GM12874 (cell line): ENCODE measurements around the gene NEDD4L.

Source experiments
- CTCF ChIP-seq: IDR thresholded peaks from 2 replicates; pipeline ENCODE4 v1.5.1; 2011; ENCODE audit warnings: low read depth, mild to moderate bottlenecking, control low read depth, low read length, moderate library complexity; ENCODE audit not compliant: insufficient read depth

NEDD4L gene

DNA sequence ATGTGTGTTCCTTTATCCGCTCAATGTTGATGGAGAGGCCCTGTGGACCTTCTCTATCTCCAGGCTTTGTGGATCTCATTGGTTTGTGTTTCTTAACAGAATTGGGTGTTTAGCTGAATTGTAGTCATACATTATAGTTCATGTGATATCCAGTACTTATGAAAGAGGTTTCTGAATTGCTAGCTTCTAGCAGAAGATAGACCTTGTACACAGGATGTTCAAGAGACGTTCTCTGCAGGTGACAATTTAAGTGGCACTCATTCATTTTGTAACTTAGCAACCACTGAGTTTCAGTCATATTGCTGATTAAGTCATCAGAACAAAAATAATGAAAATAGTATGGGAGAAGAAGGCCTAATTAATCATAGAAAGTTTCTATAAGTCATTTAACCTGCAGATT, 305.6 kb downstream of the NEDD4L start:
- no peak for TF ChIP-seq CTCF

DNA sequence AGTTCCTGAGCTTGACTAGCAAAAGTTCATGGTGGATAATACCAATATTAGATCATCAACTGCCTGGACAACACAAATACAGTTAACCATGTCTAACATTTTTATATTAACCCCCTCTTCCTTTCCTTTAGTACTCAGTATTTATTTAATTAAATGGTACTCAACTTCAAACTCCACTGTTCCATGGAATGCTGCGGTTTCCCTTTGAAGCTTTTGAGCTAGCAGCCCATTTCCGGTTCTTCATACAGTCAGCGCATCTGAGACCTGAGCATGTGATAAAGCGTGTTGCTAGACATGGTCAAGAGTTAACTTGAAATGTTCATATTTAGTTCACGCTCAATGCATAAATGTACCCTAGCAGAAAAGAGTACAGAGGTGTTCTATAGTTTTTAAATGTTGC, 306.5 kb downstream of the NEDD4L start:
- TF ChIP-seq CTCF, result no peak

- TF ChIP-seq CTCF, result no peak
These were observed 307.8 kb downstream of the NEDD4L start for GRCh38 chr18:58351776-58352175.

GRCh38 chr18:58353581-58353980, 309.6 kb downstream of the NEDD4L start:
- no peak for TF ChIP-seq CTCF

DNA sequence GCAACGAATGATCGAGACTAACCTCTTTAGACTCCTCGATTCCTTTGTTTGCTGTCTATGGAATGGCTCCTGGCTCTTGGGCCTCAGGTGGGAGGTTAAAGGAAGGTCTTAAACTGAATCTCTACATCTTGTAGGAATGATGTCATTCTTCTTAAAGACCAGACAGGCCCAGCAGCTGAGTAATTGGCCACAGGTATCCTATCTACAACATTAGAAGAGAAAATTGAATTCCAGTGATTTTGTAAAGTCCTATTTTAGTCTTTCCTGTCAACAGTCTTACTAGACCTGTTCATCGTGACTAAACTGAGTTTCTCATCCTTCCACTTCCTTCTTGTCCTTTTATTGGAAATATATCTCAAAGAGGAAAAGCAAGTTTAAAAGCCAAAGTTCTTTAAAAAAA, 310.0 kb downstream of the NEDD4L start:
- no peak for TF ChIP-seq CTCF

DNA sequence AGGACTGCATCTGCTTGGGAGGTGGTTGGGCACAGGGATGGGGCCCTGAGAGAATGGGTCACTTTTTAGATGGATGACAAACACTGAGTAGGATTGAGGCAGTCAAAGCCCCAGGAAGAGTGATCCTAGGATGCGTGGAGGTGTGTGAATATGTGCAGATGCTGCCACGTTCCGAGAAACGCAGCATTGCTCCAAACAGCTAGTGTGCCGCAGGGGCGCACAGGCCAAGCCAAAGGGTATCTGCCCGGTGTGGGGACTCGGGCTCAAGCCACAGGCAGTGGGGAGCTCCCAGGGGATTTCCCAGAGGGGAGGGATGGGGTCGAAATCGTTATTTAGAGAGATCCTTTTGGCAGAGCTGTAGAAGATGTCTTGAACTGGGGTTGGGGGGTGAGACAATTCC, 310.8 kb downstream of the NEDD4L start:
- TF ChIP-seq CTCF, result no peak

- no peak for TF ChIP-seq CTCF
These were observed 311.2 kb downstream of the NEDD4L start for GRCh38 chr18:58355243-58355642.

- no peak for TF ChIP-seq CTCF
These were observed 315.2 kb downstream of the NEDD4L start for GRCh38 chr18:58359218-58359617.
